HCEC 1CT (cell line): ENCODE results near the gene SLIRP.
"Not testable (repeated sequence)": the region's sequence is repeated elsewhere in the genome, so short reads cannot be mapped to it uniquely, and the experiment has no call there.

Source experiments
- DNase-seq: peaks from one replicate; pipeline ENCODE4 v3.0.0-alpha.2; 2017

SLIRP gene

DNA sequence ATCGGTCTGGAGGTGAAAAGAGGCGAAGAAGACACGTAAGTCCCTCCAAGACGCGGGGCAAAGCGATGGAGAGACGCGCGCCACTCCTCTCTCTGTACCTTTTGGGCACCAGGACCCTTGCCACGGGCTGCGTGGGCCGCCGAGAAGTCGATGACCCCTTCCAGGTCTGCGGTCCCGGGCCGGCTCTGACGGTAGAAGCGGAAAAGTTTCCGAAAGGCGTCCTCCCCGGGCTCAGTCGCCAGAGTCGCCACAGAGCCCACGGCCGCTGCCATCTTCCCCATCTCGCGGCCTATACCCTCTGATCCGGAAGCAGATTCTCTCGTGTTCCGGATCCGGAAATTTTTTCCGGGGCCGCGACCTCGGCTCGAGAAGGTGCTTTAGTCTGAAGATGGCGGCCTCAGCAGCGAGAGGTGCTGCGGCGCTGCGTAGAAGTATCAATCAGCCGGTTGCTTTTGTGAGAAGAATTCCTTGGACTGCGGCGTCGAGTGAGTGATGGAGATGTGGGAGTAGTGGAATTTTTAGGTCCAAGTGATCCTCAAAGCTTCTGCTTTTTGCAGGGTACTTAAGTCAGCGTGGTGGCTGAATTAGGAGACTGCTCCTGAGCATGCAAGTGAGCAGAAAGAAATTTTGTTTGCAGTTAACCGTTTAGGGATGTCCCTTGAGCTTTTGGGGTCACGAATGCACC lies at the start of gene SLIRP, which contains the start of gene ALKBH1:
Gene SLIRP, plus strand, starts transcription at position 380 of the 685 bp plus-strand sequence. Its CDS starts 9 bp downstream, at position 389.
Gene ALKBH1, minus strand, starts transcription at position 300 of the 685 bp plus-strand sequence. Its CDS starts 19 bp downstream, at position 281.
- peak; percentile 80 for DNase-seq

DNA sequence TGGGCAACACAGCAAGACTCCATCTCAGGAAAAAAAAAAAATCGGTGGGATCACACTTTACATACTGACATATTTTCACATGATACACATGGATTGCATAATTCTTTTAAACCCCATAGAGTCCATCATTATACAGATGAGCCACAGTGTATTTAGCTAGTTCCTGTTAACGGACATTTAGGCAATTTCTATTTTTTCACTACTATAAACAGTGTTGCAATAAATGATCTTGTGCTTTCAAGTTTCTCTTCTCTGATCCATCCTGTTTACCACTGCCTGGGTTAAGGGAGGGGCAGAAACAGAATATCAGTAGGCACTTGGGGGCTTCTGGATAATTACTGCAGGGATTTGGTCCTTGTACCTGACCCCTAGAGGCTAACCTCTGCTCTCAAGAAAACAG lies 48.1 kb upstream of the SLIRP start:
- peak; percentile 69 for DNase-seq

DNA sequence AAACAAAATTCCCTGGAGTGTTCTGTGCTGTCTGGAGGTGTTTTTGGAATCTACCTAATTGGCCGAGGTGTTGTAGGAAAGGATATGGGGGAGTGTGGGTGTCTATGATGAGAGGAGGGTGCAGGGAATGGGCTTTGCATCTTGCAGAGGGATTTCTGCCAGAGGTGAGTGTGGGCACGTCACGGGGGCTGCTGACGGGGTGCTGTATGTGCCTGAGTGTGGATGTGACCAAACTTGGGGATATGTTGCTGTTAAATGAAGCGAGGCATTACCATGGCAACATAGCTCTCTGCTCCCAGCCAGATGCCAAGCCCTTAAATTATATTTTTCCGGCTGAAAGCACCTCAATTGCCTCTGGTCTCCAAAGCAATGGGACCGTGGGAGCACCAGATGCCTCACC lies 47.1 kb upstream of the SLIRP start:
- DNase-seq, result no peak

DNA sequence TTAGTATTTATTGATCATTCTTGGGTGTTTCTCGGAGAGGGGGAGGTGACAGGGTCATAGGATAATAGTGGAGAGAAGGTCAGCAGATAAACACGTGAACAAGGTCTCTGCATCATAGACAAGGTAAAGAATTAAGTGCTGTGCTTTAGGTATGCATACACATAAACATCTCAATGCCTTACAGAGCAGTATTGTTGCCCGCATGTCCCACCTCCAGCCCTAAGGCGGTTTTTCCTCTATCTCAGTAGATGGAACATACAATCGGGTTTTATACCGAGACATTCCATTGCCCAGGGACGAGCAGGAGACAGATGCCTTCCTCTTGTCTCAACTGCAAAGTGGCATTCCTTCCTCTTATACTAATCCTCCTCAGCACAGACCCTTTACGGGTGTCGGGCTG lies 46.3 kb upstream of the SLIRP start:
- DNase-seq, result not testable (repeated sequence)

DNA sequence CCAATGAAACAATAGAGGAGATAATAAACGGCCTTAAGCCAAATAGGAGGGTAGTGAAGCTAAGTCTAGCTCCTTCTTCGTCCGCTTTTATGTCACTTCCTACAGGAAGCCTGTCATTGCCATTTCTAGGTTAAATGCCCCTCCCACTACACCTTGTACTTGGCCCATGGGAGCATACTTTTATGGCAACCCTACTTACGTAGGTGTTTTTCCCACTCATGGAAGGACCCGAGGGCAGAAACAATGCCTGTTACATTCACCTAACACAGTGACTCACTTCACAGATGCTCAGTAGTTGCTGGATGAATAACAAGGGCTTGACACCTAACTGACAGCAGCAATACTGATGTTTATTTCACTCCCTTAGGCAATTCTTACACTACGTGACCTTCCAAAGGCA lies 44.6 kb upstream of the SLIRP start:
- no peak for DNase-seq

DNA sequence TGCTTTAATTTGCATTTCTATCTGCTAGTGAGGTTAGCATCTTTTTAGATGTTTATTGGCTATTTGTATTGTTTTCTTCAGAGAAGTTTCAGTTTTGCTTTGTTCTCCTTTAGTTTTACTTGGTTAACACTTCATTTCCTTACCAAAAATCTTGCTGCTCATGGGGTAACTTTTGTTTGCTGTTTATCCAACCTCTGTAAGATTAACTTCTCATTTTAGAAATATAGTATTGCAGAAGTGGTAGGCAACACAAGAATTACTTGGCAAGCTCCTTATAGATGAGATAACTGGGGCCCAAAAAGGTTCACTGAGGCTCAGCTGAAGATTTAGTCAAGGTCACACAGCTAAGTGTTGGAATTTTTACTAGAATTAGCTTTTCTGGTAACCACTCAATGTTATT lies 40.6 kb upstream of the SLIRP start:
- DNase-seq, result no peak

DNA sequence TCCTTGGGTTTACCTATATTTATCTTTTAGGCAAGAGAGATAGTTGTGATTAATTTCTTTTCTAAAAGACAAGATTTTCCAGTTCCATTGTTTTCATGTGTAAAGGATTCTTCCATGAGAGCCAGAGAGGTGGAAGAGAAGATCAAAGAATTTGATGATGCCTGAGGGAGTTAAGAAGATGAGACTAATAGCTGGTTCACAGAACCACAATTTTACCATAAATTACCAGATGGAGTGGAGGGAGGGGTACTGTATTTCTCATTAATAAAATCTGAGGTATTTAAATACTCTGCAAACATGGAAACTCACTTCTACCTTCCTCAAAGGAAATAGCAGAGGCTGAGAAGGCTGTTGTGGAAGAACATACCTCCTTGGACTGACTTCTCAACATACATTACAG lies 34.7 kb upstream of the SLIRP start:
- no peak for DNase-seq

DNA sequence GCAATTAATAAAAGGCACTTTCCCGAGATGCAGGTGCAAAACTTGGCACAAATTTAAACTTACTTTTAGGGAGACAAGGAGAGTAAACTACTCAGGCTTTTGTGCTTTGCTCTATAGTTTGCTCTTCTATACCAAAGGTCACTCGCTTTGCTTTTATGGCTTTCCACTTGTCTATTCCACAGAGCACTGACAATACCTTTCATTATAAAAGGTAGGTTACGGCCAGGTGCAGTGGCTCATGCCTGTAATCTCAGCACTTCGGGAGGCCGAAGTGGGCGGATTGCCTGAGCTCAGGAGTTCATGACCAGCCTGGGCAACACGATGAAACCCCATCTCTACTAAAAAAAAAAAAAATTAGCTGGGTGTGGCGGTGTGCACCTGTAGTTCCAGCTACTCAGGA lies 33.0 kb upstream of the SLIRP start:
- DNase-seq, result no peak

DNA sequence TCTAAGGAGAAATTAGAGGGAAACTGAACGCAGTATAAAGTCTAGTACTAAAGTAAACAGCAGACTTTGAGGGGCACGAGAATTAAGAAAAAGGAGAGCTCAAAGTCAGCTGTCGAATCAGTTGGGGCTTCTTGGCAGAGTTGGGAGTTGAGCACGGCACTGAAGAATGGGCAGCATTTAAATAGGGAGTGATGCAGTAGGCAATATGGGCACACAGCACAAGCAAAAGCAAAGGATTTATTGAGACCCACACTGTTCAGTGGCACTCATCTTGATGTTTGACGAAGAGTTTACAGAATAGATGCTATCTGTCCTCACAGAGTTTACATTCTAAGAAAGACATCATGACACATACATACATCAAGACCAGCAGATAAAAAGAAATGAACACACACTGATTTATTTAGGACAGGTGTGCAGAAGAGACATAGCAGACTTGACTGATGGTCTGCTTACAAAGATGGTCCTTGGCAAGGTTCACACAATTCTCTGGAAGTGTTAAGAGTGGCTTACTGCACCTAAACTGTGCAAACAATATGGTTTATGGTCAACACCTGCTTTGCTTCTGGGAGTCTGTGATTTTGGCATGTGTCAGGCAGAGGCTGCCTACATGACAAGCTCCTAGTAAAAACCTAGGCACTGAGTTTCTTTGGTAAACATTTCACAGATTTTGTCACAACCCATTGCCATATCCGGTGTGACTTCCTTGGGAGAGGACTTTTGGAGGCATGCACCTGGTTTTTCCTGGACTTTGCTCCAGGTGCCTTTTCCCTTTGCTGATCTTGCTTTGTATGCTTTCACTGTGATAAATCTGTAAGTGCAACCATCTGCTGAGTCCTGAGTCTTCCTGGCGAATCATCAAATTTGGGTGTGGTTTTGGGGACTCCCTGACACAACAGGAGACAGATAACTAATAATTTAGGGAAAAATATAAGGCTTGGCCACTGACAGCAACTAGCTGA lies 26.4 kb upstream of the SLIRP start:
- DNase-seq, result peak; percentile 6

DNA sequence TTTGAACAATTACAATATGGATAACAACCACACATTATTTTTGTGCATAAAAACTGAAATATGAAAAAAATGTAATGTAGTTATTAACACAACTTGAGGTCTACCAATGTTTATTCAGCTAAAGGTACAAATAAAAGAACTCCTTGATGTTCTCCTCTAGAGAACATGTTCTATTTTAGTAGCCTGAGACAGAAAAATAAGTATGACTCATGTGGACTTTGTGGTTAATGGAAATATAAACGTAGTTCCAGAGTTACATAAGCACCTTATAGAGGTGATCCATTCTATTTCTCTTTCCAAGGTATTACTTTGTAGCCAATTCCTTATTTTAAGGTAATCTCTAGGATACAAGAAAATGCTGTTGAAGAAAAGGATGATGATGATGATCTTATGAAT lies 25.7 kb upstream of the SLIRP start:
- peak; percentile 51 for DNase-seq

DNA sequence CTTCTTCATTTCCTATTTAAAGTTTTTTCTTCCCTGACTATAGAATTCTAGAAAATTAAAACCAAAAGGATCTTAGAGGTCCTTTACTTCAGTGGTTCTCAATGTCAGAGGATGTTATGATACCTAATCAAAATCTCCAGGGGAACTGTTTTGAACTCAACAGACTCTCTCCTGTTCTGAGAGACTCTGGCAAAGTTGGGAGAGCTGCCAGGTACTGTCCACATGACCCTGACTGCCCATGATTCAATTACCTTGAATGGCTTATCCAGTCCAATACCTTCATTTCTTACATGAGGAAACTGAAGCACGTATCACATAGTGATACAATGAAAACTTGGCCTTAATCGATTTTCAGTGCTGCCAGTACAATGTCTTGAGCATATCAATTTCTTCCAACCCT lies 16.6 kb upstream of the SLIRP start:
- no peak for DNase-seq

DNA sequence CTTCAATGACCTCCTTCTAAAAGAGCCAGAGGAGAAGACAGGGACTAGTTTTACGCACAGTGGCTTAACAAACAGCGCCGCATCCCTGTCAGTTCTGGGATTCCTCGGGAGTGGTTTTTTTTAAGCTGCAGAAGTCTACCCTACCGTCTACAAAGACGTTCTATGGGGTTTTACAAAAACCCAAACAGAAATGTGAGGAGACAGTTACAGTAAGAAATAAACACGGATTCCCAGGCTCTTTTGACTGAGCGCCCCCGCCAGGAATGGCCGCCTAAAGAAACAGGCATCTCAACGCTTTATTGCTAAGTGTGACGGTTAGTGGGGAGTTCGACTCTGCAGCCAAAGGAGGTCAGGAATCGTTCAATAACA lies 564 bp upstream of the SLIRP start:
- peak; percentile 44 for DNase-seq

DNA sequence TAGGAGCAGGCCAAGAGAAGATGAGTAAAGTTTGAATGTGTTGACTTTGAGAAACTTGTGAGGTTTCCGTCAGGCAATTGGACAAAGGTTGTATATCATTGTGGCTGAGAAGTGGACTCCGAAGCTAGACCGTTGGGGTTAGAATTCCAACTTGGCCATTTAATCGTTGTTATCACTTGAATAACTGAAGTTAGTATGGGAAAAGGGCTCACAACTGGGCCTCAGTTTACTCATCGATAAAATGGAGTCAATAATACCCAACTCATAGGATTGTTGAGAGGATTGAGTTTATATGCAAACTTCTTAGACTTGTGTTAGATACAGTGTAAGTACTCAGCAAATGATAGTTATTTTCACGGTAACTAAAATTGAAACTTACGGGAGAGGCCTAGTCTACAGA lies 846 bp downstream of the SLIRP start:
- no peak for DNase-seq

DNA sequence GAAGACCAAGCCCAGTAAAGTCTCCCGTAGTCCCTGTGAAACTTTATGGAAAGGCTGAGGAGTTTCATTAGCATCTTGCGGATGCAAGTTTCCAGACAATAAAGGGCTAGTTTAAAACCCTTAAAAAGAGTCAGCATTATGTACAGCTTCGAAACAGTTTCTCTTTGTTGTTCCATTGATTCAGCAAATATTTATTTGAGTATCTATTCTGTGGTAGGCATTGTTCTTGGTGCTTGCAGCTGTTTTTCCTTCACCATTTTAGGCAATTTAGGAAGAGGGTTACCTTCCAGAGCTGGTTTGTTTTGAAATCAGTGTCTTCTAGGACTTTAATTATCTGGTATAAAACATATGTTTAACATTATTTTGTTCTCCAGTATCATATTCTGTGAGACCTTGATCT lies 1.5 kb downstream of the SLIRP start:
- DNase-seq, result no peak

DNA sequence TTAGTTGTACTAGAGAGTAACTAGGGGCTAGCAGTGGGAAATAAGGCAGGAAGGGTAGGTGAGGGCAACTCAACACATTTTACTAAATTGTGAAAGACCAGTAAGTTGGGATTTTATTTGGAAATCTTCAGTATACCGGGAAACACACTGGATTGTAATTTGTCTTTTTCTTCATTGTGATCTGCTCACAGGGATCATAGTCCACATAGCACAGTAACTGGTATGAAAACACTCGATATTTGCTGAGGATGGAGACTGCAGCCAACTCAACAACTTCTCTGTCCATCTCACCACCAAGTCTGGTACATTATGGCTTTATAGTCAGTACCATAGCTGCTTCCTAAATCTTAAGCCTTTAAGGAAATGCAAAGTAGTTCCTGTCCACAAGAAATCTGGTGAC lies 2.5 kb downstream of the SLIRP start:
- DNase-seq, result no peak

DNA sequence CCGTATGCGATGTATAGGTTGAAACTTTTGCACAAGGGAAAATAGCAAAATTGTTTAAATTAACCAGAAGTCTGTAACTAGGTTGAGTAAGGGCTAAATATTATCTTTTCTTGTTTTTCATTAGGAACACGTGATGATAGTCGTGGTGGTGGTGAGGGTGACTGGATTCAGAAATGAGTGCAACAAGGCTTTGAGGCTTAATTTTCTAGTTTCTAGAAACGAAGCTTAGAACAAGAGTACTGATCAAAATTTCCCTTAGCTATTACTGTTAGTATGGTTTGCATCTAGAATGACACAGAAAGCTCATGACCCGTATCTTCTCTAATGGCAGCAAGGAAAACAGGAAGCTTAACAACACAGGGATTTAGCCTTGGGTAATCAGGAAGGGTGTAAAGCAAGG lies 7.0 kb downstream of the SLIRP start:
- DNase-seq, result no peak

DNA sequence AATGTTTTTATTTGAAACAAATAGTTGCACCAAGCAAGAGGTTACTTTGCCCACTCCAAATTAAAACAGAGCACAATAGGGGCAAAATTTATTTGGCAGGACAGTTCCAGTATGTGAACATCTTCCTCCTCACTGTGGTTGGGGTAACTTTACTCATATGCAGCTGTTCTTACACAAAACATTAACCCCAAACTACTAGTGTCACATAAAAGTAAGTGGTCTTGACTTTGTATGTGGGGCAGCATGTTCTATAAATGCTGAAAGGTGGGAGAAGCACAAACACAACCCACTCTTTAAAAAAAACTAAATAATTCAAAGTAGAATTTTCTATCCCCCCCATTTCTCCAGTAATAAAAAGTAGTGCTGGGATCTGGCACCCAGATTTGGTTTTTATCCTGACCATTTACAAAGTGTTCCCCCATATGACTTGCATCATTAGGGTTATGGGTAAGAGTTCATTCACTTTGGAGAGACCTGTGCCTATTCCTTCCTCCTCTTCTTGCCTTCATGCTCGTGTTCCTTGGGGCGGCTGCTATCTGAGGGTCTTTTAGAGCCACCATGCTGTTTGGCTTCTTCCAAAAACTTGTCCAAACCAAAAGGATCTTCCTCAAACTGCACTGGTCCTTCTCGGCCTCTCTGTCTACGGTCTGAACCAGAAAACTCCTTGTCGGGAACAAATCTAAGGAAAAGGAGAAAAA lies 9.9 kb downstream of the SLIRP start:
- no peak for DNase-seq

DNA sequence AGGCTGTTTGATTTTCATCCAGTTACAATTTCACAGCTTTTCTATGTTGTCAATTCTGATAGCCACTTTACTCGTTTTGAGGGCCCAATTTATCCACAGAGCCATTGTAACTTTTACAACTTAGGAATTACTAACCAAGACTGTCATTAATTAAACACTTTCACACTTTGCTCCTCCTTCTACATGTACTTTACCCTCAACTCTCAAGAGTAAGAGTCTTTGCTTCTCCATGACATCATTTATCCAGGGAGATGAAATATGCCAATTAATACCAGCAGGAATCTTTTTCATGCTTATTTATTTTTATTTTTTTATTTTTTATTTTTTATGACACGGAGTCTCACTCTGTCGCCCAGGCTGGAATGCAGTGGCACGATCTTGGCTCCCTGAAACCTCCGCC lies 13.5 kb downstream of the SLIRP start:
- DNase-seq, result no peak

DNA sequence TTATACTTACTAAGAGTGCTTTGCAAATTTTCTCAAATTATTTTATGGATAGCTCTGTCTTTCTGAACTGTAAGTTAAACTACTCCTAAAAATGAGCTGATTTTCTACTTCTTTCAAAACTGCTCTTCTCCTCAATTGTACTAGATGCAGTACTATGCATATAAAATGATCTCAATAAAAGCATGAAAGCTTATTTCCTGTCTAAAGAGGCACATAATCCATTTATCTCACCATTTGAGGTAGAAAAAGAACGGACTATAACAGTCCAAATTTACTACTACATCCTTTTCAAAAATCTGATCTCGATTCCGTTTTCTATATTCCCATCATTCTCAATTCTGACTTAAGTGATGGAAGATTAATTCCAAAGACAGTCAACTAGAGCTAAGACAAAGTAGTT lies 14.4 kb downstream of the SLIRP start:
- no peak for DNase-seq

DNA sequence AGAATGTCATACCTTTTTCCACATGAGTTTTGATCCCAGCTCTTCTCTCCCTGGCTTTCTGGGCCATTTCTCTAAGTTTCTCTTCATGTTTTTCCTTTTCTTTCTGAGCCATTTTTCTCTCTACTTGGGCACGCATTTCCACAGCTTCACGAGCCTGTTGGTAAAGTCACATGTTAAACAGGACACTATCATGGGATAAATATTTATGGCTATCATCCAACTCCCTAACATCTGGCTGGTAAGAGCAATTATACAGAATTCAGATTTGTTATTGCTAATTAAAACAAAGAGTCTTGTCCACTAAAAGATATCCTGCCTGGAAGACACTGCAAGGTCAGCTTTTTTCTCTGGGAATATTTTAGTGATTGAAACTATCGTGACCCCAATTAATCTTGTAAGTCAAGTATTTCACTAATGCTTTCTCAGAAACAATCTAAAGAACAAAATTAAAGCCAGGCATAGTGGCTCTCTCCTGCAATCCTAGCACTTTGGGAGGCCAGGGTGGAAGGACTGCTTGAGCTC lies 23.1 kb downstream of the SLIRP start:
- DNase-seq, result peak; percentile 49

DNA sequence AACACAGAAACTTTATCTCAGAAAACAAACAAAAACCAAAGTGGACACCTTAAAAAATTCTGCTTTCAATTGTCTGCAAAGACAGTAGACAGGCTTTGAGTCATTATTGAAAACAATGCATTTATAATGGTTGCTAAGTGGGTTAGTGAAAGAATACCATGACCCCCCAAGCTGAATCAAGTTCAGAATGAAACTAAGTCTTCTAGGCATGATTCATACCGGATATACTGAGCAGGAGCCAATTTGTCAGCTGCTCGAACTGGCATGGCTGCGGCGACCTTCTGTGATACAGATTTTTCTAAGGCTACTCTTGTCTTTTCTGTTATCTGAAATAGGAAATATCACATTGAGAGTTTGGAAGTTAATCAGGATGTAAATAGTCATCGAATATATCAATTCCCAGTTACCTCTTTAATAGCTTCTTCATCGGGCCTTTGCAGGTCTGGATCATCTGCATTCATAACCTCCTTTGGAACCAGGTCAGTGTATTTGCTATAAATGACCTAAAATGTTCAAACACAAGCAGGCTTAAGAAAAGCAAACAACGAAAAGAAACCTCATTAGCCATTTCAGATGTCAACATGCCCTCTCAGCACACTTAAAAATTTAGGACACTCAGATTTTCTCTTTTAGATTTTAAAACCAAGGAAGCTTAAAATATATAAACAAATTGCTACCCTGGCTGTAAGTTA lies 30.8 kb downstream of the SLIRP start:
- DNase-seq, result peak; percentile 54

DNA sequence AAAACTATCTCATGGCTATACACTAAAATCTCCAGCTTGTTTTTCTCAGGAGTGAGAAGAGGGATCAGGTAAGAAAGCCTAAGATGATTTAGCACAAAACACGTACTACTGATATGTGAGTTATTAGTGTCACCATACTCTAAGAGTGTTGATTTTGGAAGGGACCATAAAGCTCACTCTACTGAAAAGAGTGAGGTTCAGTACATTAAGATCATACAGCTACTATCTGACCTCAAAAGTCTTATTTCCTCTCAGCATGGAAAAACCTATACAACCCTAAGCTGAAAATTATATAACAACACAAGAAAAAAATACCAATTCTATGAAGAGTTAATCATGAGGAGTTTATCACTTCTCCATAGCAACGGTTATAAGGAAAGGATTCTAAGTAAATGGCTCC lies 33.5 kb downstream of the SLIRP start:
- DNase-seq, result no peak
